Measurements from ENCODE around the gene CD70.
A peak's percentile ranks its signal among the peaks of the same experiment; 100 is the strongest.
"Not testable (repeated sequence)": the region's sequence is repeated elsewhere in the genome, so short reads cannot be mapped to it uniquely, and the experiment has no call there.

- TF ChIP-seq CTCF (IDR thresholded peaks at IDR 0.05 in 4 of 5, conservative IDR thresholded peaks at IDR 0.05 in 1 of 5): peak; percentile 30 to 60 (median 51)
- TF ChIP-seq POLR2A (IDR thresholded peaks at IDR 0.05): not testable (repeated sequence)
These were observed 42.0 kb upstream of the CD70 start for GRCh38 chr19:6632747-6633455.

Measured in gastrocnemius medialis (tissue), 4 donors.